NCI-H1417 (cell line): ENCODE results near the gene RALGDS.

Experiments
- DNase-seq, 3 experiments: peaks; one replicate each; lab custom pipeline; 2025; lab: John Stamatoyannopoulos, UW

RALGDS gene

DNA sequence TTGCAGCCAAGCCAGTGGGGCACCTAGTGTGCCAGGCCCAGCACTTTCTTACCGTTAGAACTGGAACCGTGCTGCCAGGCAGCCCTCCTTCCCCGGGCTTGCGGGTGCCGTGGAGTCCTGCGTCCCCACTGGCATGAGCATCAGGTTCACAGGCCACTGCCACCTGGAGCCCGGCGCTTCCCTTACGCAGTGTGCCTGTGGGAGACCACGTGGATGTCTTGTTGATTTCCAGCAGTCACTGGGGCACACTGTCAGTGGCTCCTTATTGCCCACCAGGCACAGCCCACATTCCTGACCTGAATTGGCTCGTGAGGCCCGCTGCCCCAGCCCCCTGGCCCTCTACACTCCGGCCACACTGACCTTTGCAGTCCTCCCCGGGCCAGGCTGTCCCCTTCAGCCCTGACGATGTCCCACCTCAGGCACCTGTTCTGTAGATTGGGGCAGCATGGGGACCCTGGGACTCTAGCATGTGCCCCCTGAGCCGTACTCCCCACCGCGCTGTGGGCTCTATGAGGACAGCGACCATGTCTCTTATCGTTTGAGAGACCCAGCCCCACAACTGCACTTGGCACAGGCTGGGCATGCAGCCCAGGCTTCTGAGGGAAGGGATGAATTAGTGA is 69.6 kb downstream of the RALGDS start:
- DNase-seq = no peak

DNA sequence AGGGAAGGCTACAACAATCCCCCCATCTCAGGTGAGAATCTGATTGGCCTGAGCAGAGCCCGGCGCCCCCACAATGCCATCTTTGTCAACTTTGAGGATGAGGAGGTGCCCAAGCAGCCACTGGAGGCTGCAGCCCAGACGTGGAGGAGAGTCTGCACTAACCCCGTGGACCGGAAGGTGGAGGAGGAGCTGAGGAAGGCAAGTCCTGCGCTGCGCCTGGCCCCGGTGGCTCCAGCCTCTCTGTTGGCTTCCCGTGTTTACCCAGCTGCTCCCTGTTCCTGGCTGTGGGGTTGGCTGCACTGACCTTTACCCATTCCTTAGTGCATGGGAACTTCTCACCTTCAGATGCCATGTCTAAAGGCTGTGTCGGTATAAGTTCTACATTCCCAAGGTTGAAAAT is 70.3 kb downstream of the RALGDS start:
- DNase-seq = peak in 2 of 3 experiments; percentile 53 to 77

DNA sequence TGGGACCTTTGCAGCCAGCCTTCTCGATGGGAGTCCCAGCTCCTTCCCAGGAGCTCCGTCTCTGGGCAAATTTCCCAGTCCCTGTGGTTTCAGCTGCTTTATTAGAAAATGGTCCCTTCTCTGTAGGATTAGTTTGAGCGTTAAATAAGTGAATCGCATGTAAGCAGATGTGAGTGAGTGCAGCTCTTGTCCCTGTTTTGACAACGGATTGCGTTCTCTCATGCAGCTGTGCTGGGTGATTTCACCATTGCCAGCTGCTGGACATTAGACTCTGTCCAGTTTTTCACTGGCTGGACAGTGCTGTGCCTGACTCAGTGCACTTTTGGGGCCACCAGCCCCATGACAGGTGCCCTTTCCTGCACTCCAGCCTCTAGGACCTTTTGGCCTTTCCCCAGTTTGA is 70.9 kb downstream of the RALGDS start:
- no peak for DNase-seq

DNA sequence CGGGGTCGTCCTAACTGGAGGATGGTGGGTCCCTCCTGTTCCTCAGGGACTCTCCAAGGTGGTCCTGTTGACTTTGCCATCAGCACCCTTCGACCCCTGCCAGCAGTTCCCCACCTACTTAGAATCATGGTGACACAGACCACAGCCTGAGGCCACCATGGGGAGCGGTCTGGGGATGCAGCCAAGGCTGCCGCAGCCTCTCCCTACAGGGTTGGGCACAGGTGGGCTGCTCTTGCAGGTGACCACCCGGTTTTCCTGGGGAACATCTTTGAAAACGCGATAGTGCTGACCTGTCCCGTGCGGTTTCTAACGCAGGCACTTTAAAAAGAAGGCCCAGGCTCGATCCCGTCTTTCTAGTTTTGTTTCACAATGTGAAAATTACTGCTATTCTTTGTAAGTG is 72.0 kb downstream of the RALGDS start:
- DNase-seq = no peak

DNA sequence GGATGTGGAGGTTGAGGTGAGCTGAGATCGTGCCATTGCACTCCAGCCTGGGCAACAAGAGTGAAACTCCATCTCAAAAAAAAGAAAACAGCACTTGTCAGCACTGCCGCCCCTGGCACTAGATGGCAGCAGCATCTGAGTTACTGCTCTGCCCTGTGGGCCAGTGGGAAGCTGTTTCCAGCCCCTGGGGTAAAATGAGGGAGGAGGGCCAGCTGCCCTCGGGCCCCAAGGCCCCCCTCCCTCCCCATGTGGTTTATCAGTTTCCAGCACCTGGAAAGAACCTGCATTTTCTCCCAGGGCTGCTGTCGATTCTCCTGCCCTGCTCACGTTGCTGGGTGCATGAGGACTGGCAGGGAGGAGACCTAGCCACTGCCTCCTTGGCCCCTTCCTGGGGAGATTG is 72.4 kb downstream of the RALGDS start:
- peak in 2 of 3 experiments; percentile 43 to 44 for DNase-seq
